Stimulated activated CD4-positive, alpha-beta T cell treated with anti-CD3 and anti-CD28 coated beads, Interleukin-1b, Interleukin-23, amount 100 ng/mL, for 48 hours (primary cell): Measurements from ENCODE around the gene CYP2S1.
"Not testable (repeated sequence)": the region's sequence is repeated elsewhere in the genome, so short reads cannot be mapped to it uniquely, and the experiment has no call there.

Experiments
- DNase-seq: peaks from one replicate; pipeline ENCODE4 v3.0.0-alpha.2; 2020

Gene CYP2S1

DNA sequence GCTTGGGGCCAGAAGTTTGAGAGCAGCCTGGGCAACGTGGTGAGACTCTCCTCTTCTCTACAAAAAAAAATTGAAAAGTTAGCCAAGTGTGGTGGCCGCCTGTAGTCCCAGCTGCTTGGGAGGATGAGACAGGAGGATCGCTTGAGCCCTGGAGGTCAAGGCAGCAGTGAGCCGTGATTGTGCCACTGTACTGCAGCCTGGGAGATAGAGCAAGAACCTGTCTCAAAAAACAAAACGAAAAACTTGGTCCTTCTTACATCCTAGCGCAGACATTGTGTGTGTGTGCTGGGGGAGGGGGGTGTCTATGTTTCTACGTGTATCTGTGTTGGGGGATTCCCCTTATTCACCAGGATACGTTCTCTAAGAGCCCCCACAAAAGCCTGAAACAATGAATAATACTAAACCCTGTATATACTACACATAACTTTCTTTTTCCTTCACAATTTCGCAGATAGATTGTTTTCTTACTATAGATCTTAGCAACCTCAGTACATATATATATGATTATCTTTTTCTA is 33.9 kb downstream of the CYP2S1 start:
- no peak for DNase-seq

GRCh38 chr19:41228486-41228885 is 35.5 kb downstream of the CYP2S1 start:
- no peak for DNase-seq

DNA sequence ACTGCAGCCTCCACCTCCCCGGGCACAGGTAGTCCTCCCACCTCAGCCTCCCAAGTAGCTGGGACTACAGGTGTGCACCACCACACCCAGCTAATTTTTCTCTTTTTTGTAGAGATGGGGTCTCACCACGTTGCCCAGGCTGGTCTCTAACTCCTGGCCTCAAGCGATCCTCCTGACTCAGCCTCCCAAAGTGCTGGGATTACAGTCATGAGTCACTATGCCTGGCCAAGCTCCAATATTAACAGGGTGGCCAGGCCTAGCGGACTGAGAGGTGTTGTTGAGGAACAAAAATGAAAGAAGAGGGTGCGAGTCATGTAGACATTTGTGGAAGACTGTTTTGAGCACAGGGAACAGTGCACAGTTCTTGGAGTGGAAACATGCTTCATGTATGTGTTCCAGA is 36.3 kb downstream of the CYP2S1 start:
- DNase-seq, result not testable (repeated sequence)

DNA sequence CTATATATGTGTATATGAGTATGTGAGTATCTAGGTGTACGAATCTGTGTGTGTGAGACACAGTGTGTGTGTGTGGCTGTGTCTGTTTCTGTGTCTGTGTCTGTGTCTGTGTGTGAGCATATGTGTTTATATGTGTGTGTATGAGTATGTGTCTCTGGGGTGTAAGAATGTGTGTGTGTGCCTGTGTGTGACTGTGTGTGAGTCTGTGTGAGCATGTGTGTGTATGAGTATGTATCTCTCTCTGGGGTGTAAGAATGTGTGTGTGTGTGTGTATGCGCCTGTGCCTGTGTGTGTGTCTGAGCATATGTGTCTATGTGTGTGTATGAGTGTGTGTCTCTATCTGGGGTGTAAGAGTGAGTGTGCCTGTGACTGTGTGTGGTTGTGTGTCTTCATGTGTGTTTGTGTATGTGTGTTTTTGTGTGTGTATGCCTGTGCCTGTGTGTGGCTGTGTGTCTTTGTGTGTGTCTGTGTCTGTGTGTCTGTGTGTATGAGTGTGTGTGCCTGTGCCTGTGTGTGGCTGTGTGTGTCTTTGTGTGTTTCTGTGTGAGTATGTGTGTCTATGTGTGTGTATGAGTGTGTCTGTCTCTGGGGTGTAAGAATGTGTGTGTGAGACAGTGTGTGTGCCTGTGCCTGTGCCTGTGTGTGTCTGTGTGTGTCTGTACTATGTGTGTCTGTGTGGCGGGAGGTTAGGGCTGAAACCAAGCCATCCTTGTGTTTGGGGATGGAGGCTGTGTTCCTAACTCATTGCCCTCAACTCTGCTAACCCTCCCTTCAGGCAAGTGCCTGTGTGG is 37.2 kb downstream of the CYP2S1 start:
- no peak for DNase-seq

GRCh38 chr19:41232686-41233085 is 39.7 kb downstream of the CYP2S1 start:
- no peak for DNase-seq

GRCh38 chr19:41233748-41234240 is 40.8 kb downstream of the CYP2S1 start:
- no peak for DNase-seq

DNA sequence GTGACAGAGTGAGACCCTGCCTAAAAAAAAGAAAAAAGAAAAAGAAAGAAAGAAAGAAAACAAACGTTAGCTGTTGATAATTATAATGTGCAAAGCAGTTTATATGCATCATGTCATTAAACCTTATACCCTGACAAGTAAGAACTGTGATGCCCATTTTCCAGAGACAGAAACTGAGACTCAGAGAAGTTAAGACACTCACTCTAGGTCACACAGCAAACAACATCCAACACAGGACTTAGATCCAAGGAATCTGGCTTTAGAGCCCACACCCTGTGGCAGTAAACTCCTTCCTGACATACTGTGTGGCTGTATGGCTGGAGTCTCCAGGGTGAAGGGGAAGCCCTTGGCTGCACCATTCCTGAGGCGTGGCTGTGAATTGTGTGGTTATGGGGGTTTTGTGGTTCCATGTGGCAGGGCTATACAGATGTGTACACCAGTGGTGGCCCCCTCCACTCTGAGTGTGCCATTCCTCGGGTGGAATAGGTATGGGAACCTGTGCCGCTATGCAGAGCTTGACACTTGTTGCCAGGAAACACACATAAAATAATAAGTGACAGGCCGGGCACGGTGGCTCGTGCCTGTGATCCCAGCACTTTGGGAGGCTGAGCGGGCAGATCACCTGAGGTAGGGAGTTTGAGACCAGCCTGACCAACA is 41.6 kb downstream of the CYP2S1 start:
- DNase-seq, result no peak

- no peak for DNase-seq
Observed at GRCh38 chr19:41235480-41235879, 42.5 kb downstream of the CYP2S1 start.

DNA sequence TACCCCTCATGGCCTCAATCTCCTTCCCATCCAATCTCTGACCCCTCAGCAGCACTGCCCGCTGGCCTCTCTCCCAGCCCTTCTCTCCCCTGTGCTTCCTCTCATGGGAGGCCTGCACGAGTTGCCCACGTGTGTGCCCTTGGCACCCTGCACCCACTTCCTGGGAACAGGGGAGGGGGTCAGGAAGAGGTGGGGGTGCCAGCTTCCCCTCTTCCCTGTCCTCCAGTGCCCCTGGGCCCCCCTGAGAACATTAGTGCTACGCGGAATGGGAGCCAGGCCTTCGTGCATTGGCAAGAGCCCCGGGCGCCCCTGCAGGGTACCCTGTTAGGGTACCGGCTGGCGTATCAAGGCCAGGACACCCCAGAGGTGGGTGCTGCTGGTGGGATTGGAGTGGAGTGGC is 45.2 kb downstream of the CYP2S1 start:
- no peak for DNase-seq

GRCh38 chr19:41239363-41239762 is 46.3 kb downstream of the CYP2S1 start:
- no peak for DNase-seq

DNA sequence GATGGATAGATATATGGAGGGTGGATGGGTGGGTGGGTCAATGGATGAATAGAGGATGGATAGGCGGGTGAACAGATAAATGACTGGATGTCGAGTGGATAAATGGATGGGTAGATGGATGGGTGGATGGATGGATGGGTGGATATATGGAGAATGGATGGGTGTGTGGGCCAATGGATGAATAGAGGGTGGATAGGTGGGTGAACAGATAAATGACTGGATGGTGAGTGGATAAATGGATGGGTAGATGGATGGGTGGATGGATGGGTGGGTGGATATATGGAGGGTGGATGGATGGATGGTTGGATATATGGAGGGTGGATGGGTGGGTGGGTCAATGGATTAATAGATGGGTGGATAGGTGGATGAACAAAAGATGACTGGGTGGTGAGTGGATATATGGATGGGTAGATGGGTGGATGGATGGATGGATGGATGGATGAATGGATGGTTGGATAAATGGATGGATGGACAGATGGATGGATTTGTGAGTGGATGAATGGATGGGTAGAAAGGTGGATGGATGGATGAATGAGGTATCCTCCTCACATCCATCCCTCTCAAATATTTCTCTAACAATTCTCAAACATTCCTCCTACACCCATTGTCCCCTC is 47.0 kb downstream of the CYP2S1 start:
- DNase-seq, result no peak

DNA sequence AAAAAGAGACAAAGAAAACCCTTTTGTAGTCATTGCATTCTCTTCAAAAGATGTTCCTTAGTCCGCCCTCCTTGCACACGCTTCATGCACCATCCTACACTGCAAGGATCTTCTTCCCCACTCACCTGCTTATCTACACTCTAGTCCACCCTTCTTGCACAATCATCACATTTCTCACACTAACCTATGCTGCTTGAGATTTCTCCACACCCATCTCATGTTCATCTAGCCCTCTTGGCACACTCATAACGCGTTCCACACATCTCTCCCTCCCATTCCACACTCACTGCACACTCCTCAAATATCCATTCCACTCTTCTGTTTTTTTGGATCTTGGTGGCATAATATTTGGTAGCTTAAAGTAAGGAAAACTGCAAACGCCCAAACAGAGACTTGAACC is 48.8 kb downstream of the CYP2S1 start:
- no peak for DNase-seq

GRCh38 chr19:41244117-41244516 is 51.1 kb downstream of the CYP2S1 start:
- DNase-seq, result no peak

GRCh38 chr19:41245843-41246242 is 52.8 kb downstream of the CYP2S1 start:
- DNase-seq, result no peak

DNA sequence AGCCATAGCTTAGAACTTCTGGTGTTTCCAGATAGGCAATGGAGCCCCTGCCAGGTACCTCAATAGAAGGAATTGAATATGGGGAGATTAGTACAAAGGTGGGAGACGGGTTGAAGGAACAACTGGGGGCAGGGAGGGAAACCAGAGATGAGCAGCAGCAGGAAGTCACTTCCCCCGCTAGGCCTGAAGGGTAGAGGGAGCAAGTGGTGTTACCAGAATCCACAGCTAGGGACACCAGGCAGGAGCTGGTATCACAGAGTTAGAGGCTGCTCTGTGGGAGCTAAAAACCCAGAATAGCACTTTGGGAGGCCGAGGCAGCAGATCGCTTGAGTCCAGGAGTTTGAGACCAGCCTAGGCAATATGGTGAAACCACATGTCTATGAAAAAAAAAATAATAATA is 55.9 kb downstream of the CYP2S1 start:
- no peak for DNase-seq

DNA sequence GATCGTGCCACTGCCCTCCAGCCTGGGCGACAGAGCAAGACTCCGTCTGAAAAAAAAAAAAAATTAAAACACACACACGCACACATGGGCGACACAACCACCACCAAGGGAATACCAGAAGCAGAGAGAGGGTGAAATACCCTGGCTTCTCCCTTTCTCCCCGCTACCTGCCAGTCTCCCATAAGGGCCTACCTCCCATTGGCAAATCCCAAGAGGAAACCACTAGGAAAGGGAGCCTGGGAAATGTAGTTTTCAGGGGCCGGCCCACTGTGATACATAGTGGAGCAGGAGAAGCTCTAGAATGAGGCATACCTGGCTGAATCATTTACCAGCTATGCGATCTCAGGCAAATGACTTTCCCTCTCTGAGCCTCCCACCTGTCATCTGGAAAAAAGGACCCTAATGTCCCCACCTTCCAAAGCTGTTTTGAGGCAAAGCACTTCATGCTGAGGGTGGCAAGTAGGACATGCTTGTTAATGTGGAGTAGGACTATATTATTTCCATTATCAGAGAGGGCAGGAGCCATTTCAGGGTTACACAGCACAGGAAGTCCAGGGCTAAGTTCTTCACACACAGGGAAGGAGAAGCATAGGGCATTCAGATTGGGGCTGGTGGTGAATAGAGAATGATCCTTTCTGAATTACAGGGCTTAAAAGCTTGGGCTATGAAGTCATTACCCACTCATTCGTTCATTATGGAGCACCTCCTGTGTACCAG is 56.8 kb downstream of the CYP2S1 start:
- no peak for DNase-seq

DNA sequence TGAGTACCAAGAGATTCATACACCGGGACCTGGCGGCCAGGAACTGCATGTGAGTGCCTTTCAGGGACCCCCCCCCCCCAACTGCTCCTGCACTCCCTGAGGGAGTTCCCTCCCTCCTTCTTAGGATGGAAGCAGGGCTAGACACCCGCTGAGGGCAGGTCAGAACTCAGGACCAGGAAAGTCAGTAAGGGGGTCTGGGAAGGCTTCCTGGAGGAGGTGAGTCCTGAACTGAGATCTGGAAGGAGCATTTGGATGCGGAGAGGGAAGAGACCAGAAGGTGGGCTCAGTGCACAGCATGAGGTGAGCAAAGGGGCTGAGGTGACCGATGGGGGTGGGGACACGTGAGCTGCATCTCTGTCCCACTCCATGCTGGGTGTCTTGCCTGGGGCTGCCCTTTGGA is 60.6 kb downstream of the CYP2S1 start:
- no peak for DNase-seq

- no peak for DNase-seq
Observed at GRCh38 chr19:41255171-41255570, 62.2 kb downstream of the CYP2S1 start.
